Activated T-cell treated with anti-CD3 and anti-CD28 coated beads for 24 hours (primary cell): ENCODE results near the gene PSMC4.

ENCODE experiments used
- DNase-seq: peaks from one replicate; pipeline ENCODE4 v3.0.0-alpha.2; 2020; ENCODE audit warnings: low read depth

Gene PSMC4

DNA sequence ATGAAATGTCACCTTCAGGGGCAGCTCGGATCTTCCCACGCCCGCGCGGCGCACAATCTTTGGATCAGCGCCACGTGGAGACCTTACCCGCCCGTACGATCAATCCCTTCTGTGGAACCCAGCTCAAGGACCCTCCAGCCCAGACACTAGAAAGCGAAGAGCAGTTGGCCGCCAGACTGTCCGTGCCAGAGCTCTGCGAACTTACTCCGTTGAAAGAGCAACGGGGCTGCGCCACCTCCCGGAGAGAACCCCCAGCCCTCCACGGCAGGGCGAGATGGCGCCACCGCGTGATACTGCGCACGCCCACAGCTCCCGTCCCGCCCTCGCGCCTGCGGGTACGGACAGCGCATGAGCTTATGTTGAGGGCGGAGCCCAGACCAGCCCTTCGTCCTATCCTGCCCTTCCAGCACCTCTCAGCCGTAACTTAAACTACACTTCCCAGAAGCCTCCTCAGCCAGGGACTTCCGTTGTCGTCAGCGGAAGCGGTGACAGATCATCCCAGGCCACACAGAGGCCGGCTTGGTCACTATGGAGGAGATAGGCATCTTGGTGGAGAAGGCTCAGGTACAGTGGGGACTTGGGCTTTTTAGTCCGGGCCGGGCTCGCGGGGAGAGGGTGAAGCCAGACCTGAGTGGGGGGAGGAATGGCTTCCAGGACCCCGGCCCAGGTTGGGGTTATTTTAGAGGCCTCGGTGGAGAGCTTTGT is at the start of gene PSMC4:
TSS of gene PSMC4 (plus strand) at position 491 of the 705 bp plus-strand sequence. CDS start at position 529, 38 bp downstream.
- DNase-seq, result peak; percentile 97

DNA sequence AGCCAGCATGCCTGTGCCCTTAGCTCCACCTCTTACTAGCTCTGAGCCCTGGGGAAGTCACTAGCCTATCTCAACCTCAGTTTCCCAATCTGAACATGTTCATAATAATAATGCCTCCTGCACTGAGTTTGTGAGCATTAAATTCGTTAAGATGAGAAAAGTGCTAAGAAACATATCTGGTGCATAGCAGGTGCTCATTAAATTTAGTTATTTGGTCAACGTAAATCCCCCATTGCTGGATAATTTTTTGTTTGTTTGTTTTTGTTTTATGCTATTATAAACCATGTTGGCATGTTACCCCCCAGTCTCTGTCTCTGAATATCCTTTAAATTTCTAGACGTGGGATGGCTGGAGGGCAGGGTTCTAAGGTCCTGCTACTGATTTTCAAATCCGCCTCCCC is 47.1 kb upstream of the PSMC4 start:
- no peak for DNase-seq

DNA sequence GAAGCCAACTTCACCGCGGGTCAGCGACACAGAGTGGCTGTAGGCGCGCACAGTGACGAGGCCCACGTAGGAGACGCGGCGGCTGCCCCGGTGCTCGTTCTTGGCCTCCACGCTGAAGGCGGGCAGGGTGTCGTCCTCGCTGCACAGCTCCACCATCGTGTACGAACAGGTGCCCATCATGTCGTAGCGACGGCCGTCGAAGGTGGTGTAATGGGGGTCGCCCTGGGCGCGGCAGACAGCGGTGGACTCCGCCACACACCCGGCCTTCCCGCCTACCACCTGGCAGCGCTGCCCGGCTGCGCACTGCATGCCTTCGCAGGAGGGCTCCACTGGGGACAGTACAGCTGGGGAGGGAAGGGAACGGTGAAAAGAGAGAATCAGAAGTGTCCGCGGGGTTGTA is 46.6 kb upstream of the PSMC4 start:
- no peak for DNase-seq

DNA sequence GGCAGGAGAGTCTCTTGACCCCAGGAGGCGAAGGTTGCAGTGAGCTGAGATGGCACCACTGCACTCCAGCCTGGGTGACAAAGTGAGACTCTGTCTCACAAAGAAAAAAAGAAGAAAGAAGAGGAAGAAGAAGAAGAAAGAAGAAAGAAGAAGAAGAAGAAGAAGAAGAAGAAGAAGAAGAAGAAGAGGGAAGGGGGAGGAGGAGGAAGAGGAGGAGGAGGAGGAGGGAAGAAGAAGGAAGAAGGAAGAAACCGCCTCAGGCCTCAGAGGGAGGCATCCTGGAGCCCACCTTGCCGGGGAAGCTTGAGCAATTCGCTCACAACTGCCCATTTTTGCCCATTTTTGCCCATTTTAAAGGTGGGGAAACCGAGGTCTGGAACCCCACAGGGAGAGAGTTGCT is 46.0 kb upstream of the PSMC4 start:
- DNase-seq, result no peak

DNA sequence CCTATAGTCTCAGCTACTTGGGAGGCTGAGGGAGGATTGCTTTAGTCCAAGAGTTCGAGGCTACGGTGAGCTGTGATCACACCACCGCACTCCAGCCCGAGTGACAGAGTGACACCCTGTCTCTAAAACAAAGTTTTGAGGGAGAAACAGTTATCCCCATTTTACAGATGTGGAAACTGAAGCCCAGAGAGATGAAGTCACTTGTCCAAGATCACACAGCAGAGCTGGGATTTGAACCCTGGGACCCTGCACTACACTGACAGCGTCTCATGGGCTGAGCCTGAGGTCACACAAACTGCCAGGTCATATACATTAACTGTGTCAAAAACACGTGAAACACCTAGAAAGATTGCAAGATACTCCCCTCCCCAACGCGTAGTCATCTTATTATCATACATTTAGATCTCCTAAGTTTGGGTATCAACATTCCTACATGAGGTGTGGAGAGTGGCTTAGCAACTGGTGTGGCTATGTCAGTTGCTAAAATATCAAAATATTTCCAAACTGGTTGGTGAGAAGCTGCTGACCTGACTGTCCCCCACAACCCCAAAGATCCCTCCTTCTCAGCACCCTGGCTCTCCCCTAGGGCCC is 44.7 kb upstream of the PSMC4 start:
- no peak for DNase-seq

DNA sequence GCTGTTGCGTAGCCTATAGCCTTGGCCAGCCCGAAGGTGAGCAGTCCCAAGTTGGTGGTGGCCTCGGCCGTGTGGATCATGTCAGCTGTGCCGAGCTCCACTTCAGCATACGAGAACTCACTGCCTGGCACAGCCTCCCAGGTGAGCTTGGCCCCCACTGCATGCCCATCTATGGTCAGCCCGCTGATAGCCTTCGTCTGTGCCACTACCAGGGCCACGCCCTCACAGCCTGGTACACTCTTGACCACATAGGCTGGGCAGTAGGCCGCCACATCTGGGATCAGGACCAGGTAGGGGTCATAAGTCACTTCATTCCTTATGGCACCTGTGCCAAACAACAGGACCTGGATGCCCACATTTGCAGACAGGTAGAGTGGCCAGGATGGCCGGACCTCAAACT is 43.9 kb upstream of the PSMC4 start:
- no peak for DNase-seq

DNA sequence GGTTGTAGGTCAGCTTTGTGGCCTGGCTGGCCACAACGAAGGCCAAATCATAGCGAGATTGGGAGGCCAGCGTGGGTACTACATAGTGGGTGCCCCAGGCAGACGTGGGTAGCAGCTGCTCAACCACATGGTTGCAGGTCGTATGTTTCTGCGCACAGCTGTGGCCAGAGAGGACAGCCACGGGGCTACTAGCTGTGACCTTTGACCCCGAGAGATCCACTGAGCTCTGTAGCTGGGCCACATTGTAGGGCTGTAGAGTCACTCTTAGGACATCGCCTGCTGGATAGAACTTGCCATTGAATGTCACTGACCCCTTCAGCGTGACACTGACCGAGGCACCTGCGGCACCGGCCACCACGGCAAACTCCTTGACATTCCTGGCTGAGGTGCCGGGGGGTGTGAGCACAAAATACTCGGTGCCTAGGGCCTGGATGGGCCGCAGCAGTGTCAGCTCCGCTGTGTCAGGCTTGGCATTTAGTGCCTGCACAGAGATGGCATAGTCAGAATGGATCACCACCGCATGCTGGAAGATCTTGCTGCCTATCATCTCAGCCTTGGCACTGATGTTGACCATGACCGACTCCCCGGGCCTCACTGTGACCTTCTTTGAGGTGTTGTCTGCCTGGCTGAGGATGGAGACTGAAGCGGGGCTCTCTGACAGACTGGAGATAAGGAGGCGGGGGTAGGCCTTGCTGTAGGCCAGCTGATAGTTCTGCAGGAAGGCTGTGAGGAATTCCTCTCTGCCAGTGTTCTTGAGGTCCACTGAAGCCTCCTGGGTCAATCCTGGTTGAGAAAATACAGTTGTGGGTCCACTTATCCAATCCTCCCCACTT is 43.2 kb upstream of the PSMC4 start:
- no peak for DNase-seq

DNA sequence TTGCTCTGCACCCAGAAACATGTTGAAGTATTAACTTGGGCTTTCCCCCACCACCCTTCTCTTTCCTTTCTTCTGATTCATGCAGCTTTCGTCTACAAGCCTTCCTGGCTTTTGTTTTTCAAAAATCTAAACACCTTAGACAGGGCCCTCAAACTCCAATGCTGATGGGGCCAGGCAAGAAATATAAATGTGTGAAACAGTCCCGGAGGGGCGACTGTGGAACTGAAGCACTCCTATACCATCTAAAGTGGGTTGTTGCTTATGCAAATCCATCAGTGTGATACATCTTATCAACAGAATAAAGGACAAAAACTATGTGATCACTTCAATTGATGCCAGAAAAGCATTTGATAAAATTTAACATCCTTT is 42.6 kb upstream of the PSMC4 start:
- no peak for DNase-seq

DNA sequence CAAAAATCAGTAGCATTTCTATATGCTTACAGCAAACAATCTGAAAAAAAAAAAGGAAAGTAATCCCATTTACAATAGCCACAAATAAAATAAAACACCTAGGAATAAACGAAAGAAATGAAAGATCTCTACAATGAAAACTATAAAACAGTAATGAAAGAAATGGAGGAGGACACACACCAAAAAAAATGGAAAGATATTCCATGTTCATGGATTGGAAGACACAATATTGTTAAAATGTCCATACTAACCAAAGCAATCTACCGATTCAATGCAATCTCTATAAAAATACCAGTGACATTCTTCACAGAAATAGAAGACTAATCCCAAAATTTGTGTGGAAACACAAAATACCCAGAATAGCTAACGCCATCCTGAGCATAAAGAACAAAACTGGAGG is 41.2 kb upstream of the PSMC4 start:
- no peak for DNase-seq

DNA sequence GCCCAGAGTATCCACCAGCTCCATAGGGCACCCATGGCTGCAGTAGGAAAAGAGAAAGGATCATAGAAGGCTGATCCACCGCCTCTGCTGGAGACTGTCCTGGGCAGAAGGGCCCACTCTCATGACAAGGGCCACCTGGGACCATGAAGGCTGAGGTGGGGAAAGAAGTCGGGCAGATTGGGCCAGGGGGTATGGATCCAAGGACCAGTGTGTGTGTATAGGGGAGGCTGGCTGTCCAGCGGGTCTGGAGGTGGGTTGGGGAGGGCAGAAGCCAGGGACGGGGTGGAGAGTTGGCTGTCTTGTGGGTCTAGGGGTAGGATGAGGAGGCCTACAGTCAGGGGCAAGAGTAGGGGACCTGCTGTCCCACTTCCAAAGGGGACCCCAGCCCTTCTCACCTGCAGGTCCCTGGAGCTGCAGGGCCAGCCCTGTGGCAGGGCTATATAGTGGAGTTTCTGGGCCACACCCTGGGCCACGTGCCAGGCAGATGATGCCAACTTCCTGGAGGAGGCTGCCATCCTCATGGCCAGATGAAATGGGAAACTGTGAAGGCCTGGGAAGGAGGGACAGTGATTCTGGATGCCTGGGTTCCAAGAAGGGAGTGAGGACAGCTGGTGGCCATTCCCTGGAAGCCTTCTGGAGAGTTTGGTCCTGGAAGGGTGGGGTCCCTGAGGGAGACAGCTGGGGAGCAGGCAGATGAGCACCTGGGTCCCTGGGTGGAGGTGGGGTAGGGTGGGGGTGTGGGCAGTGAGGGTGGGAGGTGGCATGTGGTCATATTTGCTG is 36.2 kb upstream of the PSMC4 start, which contains the start of gene FCGBP:
TSS of gene FCGBP (minus strand) at position 51 of the 780 bp plus-strand sequence.
- DNase-seq, result no peak

DNA sequence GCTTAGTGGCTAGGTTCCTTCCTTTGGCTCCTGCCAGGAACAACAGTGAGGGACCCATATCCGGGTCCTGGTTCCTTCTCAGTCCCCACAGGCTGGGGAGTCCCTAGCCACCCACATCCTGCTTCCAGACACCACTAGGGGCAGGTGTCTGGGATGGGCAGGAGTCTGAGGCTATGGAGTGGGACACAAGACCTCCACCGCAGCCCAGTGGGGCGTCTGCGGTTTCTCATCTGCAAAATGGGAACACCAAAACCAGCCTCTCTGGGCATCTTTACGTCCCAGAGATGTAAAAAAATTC is 35.7 kb upstream of the PSMC4 start:
- DNase-seq, result no peak

DNA sequence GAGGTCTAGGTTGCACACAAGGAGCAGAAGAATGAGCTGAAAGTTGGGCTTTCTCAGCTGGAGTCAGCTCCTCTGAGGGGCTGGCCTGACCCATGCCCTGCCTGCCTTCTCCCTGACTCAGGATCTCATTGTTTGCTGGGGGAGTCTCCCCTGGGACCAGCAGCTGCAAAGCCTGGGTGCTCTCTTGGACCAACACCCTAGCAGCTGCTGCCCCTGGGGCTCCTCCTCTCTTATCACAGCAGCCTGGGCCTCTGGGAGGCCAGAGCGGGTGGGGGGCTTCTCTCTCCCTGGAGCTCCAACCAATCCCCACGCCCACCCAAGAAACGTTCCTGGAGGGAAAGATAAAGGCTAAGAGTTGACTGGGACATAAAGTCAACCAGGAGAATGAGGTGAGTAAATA is 34.9 kb upstream of the PSMC4 start:
- no peak for DNase-seq

DNA sequence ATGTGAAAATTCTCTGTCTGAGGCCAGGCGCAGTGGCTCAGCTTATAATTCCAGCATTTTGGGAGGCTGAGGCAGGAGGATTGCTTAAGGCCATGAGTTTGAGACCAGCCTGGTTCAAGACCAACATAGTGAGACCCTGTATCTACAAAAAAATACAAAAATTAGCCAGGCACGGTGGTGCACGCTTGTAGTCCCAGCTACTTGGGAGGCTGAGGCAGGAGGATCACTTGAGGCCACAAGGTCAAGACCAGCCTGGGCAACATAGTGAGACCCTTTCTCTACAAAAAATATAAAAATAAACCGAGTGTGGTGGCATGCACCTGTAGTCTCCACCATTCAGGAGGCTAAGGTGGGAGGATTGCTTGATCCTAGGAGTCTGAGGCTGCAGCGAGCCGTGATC is 34.3 kb upstream of the PSMC4 start:
- no peak for DNase-seq

DNA sequence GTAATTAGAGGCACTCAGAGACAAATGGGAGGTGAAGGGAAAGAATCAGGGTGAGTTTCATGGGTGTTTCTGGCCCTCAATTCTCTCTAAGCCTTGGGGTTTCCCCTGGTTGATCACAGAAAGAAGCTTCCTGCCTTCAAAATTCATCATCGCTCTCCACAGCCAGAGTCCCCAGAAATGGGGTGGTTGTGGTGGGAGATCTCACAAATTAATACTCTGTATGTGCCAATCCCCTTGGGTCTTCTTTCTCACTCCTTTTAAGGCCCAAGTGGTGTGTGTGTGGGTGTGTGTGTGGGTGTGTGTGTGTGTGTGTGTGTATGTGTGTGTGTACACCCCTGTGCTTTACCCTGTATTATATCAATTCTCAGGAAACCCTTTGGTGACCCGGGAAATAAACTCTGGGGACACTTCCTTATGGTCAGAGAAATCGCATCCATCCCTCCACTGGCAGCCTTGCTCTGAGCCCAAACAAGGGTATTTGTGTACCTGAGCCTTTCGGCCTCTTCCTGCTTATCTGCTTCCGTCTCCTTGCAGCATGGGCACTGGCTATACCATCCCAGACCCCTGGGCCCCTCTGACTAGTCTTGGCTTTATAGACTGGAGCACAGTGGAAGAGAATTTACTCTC is 33.8 kb upstream of the PSMC4 start:
- DNase-seq, result peak; percentile 42

DNA sequence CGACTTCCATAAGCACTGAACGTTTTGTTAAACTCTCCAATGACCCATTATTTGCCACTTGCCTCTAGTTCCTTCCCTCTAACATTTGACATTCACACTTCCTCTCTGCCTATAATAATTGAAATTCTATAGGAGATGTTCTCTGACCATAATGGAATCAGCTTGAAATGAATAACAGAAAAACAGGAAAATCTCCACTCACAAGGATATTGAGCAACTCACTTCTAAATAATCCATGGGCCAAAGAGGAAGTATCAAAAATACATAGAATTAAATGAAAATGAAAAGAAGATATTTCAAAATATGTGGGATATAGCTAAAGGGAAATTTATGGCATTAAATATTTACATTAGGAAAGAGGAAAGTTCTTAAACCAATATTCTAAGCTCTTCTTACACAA is 33.2 kb upstream of the PSMC4 start:
- DNase-seq, result no peak

DNA sequence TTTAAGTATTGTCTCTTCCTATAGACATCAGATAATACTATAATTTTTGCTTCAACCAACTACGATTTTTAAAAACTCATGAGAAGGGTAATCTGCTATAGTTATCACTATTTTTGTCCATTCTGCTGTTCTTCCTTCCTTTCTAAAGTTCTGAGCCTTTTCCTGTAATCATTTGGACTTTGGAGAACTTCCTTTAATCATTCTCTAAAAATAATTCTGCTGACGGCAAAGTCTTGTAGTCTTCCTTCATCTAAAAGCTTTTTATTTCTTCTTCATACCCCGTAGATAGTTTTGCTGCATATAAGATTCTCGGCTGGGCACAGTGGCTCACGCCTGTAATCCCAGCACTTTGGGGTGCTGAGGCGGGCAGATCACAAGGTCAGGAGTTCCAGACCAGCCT is 31.4 kb upstream of the PSMC4 start:
- no peak for DNase-seq

DNA sequence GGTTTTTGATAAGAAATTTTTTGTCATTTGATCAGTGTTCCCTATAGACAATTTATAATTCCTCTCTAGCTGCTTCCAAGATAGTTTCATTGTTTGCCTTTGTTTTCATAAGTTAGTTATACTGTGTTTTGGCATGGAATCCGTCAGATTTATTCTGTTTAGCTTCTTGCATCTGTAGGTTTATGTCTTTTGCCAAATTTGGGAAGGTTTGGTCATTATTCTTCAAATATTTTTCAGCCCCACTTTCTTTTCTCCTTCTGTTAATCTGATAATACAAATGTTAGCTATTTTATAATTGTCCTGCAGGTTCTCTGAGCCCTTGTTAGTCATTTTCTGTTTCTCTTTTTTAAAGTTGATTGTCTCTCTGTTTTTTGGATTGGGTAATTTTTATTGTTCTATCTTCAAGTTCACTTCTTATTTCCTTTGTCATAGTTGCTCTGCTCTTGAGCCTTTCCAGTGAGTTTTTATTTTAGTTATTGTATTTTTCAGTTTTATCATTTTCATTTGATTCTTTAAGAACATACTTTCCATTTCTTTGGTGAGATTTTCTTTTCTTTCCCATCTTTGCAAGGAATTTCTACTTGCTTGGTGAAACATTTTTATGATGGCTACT is 30.6 kb upstream of the PSMC4 start:
- no peak for DNase-seq

DNA sequence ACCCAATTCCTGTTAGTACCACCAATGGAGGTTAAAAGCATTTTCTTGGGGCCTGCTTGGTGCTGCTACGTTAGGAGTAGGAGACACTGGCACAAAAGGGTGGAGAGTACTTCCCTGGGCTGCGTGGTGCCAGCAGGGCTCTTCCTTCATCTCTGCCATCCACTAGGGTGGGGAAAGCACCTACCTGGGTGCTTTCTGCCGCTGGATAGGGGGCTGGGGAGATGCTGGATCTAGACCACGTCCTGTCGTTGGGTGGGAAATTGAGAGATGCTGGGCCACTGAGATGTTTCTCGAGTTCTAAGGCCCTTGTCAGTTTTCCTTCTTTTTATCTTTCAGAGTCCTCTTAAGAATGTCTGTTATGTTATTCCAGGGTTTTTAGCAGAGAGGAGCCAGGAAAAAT is 29.8 kb upstream of the PSMC4 start:
- DNase-seq, result no peak

DNA sequence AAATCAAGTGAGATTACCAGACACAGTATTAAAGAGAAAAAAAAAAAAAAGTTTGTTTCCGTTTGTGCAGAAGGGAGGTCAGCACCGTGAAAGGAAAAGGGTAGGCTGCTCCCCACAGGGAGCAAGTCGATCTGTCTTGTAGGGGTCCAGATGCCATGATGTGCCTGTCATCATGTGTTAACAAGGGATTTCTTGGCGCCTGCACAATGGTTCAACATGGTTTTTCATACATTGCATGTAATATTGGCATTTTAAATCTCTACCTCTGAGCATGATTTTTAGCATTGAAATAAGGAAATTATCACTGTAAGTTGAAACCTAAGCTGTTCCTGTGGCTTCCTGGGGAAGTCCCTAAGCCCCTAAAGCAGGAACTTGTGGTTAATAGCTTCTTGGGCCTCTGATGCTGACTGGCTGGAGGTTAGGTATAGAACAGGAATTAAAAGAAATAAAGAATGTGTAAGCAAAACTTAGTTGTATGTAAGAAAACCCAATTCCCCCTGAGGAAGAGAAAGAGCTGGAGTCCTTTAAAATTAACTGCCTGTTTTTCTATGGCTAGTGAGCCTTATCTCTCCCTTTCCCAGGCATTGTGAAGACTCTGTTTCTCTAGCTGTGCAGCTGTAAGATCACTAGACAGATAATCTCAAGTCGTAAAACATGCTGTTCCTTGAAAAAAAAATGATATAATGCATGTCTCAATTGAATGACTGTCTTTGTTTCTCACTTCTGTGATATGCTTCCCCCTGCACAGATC is 29.2 kb upstream of the PSMC4 start:
- peak; percentile 32 for DNase-seq

DNA sequence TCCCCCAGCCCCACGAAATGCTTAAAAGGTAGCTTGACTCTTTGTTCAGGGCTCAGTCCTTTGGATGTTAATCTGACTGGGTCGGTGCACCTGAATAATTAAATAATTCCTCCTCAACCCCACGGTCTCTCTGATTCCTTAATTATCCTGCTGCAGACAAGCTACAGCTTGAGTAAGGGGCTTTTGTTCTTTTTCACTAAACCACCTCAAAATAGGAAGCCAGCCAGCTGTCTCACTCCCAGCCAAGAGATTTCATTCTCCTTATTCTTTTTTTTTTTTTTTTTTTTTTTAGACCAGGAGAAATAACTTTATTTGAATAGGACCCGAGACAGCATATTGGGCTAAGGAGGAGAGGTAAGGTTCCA is 28.6 kb upstream of the PSMC4 start:
- DNase-seq, result no peak

DNA sequence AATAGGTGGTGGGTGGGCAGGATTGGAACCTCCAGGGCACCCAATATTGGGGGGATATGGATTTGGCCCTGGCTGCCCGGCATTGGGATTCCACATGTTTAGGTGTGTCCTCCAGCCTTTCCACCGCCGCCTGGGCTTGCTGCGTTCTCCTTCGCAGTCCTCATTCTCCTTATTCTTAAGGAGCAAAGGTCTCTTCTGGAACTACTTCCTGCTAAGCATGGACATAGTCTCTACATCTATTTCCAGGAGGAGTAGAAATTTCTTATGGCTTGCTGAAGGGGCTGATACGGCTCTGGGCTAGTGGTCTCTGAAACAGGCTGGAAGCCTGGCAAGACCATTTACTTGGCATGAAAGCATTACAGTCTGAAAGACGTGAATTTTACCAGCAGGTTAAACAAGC is 27.4 kb upstream of the PSMC4 start:
- DNase-seq, result no peak
